IPS-15b (cell line): Measurements from ENCODE around the gene PRDM15.

Experiments used
- H3K27me3 ChIP-seq: one replicate; pipeline ENCODE4 v1.6.1; 2013; ENCODE audit warnings: low read length; ENCODE audit not compliant: control insufficient read depth, insufficient read depth
- H3K36me3 ChIP-seq: one replicate; pipeline ENCODE4 v1.6.1; 2013; ENCODE audit warnings: low read length; ENCODE audit not compliant: control insufficient read depth, insufficient read depth
- H3K4me1 ChIP-seq: one replicate; pipeline ENCODE4 v1.6.1; 2013; ENCODE audit warnings: mild to moderate bottlenecking, low read length; ENCODE audit not compliant: control insufficient read depth, insufficient read depth
- H3K4me3 ChIP-seq: one replicate; pipeline ENCODE4 v1.5.1; 2013; ENCODE audit warnings: low read depth, low read length
- H3K9ac ChIP-seq: one replicate; pipeline ENCODE4 v1.6.1; 2013; ENCODE audit warnings: low read depth, mild to moderate bottlenecking, low read length
- H3K9me3 ChIP-seq: one replicate; pipeline ENCODE4 v1.6.1; 2013; ENCODE audit warnings: mild to moderate bottlenecking, low read length; ENCODE audit not compliant: control insufficient read depth, insufficient read depth

PRDM15 gene

DNA sequence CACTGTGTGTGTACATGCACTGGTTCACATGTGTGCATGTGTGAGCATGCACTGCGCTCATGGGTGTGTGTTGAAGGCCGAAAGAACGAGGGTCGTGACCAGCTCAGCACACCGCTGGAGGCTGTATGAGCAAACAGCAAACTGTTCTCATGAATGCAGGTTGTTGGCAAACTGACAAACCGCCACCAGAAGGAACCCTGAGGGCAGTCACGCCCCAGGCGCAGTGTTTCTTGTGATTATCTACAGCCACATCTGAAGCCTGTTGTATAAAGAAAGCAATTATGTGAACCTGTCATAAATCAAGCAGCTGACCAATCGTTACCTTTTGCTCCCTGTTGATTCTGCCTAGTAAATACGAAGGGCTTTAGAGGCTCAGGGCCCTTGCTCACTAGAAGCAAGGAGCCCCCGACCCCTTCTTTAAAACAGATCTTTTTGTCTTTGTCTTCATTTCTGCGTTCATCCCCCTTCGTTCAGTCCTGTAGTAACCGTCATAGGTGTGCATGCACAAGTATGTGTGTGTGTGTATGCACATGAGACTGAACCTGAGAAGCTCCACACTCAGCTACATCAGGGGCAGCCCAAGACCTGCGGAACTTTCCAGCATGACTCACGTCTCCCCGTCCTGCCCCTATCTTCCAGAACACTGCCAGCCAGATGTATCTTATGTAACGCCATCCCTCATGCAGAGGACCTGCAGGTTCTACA, 95.5 kb downstream of the PRDM15 start:
- H3K9me3 ChIP-seq, result no peaks in the 10 kb centered on the region

DNA sequence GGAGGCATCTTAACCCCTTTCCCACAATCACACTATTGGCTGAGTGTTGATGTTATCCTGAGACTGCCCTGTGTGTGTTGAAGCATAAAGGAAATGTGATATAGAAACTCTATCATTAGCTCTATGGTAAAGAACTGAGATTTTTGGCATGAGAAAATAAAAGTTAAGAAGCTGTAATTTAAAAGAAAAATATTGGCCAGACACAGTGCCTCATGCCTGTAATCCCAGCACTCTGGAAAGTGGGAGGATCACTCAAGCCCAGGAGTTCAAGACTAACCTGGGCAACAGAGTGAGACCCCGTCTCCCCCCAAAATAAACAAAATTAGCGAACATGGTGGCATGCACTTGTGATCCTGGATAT, 98.1 kb downstream of the PRDM15 start:
- Histone ChIP-seq H3K36me3 (no peaks in the 10 kb centered on the region), H3K27me3 (peaks cover 7% of the 10 kb centered on the region), H3K4me3 (no peak overlapping the region), H3K9me3 (no peaks in the 10 kb centered on the region), H3K9ac (no peak overlapping the region), H3K4me1 (no peaks in the 10 kb centered on the region)

More for the DNA sequence above, 95.5 kb downstream of the PRDM15 start:
- Histone ChIP-seq H3K4me1 (no peaks in the 10 kb centered on the region), H3K9ac (no peak overlapping the region), H3K36me3 (no peaks in the 10 kb centered on the region), H3K27me3 (no peaks in the 10 kb centered on the region), H3K4me3 (no peak overlapping the region)

DNA sequence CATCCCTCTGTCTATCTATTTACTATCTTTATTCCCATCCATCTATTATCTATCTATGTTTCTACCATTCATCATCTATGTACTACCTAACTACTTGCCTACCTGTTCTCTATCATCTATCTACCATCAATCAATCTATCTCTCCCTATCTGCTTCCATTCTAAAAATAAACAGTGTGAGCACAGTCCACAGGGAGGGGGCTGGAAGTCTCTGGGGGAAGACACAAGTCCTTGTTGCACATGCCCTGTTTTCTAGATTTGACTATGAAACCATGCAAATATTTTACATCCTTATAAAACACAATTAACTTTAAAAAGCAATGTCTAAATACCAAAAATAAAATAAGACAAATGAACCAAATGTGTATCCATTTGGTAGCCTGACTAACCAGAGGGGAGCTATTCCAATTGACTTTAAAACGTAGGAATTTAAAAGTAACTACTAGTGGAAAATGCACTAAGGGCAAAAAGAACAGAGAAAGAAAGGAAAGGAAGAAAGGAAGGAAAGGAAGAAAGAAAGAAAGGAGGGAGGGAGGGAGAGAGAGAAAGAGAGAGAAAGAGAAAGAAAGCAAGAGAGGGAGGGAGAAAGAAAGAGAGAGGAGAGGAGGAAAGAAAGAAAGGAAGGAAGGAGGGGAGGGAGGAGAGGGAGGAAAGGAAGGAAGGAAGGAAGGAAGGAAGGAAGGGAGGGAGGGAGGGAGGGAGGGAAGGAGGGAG, 98.7 kb downstream of the PRDM15 start:
- H3K36me3 ChIP-seq, result no peaks in the 10 kb centered on the region
- no peaks in the 10 kb centered on the region for H3K4me1 ChIP-seq
- H3K4me3 ChIP-seq, result no peak overlapping the region
- peaks cover 9% of the 10 kb centered on the region for H3K27me3 ChIP-seq
- no peaks in the 10 kb centered on the region for H3K9me3 ChIP-seq
- H3K9ac ChIP-seq, result no peak overlapping the region

DNA sequence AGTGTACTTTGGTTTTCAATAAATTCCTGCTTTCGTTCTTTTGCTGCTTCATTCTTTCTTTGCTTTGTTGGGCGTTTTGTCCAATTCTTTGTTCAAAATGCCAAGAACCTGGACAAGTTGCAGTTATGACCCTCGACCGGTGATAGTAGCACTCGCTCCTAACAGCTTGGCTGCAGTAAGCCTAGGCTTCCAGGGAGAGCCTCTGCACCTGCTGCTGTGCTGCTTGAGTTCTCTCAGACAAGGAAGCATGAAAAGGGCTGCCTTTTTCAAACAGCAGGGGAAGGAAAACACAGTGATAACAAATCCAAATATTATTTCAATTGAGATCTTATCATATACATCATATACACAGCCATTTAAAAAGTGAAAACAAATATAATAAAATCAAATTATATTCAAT, 99.5 kb downstream of the PRDM15 start:
- Histone ChIP-seq H3K4me3 (peak overlapping the region; percentile 36), H3K9me3 (no peaks in the 10 kb centered on the region), H3K9ac (no peak overlapping the region), H3K4me1 (no peaks in the 10 kb centered on the region), H3K36me3 (no peaks in the 10 kb centered on the region), H3K27me3 (peaks cover 9% of the 10 kb centered on the region)

DNA sequence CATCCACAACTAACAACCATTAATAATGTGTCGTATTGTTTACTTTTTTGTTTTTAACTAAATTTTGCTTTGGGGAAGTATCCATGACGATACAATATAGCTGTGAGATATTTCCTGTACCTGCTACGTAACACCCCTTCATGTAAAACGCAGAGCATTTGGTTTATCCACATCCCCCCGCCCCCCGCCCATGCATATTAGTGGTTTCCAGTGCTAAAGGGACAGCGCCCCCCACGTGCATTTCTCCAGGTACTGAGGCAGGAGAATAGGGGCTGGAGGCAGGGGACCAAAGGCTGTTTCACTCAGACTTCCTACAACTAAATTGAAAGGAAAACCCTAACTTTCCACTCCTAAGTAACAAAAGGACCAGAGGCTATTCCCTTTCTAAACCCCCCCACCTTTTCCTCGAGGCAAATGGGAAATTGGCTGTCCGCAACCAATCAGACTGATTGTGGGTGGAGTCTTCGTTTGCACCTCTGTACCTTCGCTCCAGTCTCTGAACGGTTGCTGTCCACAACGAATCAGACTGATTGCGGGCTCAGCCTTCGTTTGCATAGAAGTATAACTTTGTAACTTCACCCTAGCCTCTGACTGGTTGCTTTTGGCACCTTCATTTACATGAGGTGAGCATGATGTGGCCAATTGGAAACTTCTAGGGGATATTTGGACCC, 100.1 kb downstream of the PRDM15 start:
- H3K9ac ChIP-seq, result no peak overlapping the region
- no peaks in the 10 kb centered on the region for H3K9me3 ChIP-seq
- H3K4me3 ChIP-seq, result peak overlapping the region; percentile 36
- no peaks in the 10 kb centered on the region for H3K36me3 ChIP-seq
- no peaks in the 10 kb centered on the region for H3K4me1 ChIP-seq
- H3K27me3 ChIP-seq, result peaks cover 9% of the 10 kb centered on the region

DNA sequence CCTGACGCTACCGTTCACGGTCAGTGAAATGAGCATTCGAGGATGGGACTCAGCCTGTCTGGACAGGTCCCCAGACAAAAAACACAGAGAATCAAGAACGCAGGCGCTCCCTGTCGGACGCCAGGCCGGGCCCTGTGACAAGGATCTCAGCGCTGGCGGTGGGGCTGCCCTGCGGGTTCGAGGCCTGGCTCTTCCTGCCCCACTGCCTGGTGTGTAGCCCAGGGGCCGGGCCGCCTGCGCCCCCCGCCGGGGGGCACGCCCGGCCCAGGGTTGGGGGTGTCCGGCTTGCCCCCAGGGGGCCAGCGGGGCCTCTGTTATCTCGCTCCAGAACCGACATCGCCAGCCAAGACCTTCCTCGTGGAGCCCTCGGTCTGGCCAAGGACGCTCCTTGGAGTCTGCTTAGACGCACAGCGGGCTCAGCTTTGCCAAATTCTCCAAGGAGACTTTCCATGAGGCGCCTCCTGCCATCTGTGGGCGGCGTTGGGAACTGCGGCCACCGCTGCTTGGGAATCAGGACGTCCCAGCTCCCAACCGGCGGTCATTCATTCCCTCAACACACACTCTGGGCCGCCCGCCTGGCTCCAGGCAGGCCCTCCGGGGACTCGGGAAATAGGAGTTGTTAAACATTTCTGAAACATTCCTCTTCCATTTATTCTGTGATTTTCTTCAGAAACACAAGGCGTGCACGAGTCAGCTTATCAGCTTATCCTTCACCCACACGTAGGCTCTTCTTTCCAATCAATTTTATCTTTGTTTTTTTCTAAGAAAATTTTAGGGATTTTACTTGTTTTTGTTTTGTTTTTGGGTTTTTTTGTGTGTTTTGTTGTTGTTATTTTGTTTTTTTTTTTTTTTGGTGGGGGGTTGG, 101.0 kb downstream of the PRDM15 start:
- Histone ChIP-seq H3K9me3 (no peaks in the 10 kb centered on the region), H3K4me1 (no peaks in the 10 kb centered on the region), H3K36me3 (no peaks in the 10 kb centered on the region), H3K9ac (no peak overlapping the region), H3K4me3 (peak overlapping the region; percentile 36), H3K27me3 (peaks cover 13% of the 10 kb centered on the region)

DNA sequence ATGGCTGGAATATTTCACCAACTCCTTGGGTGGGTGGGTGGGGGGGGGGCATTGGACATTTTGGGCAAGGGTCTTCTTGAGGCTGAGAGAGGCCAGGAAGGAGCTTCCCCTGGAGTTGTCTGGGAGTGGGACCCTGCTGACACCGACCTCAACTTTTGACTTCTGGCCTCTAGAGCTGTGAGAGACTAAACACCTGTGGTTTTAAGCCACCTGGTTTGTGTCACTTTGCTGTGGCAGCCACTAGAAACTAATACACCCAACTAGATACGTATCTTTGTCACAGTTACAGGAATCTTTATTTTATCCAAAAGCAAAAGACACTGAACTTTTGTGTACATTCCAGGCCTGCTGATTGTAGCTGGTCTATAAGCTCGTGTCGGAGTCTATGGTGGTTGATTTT, 102.4 kb downstream of the PRDM15 start:
- Histone ChIP-seq H3K9me3 (no peaks in the 10 kb centered on the region), H3K4me3 (no peak overlapping the region), H3K4me1 (peaks cover 3% of the 10 kb centered on the region), H3K9ac (no peak overlapping the region), H3K27me3 (peaks cover 19% of the 10 kb centered on the region), H3K36me3 (no peaks in the 10 kb centered on the region)

DNA sequence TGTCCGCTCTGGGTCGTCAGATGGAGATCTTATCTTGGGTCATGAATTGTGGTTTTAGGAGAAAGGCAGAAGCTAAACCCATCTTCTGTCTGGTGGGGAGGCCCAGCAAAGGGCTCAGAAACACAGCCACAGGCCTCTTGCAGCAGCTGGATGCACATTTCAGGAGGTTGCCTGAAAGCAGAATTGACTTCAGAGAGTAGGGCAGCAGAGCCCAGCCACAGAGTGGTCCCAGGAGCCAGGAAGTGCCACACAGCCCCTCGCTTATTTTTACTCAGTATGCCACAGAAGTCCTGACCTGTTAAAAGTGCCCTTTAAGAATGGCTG, 104.0 kb downstream of the PRDM15 start:
- H3K9me3 ChIP-seq, result no peaks in the 10 kb centered on the region
- H3K4me3 ChIP-seq, result no peak overlapping the region
- peaks cover 3% of the 10 kb centered on the region for H3K4me1 ChIP-seq
- H3K27me3 ChIP-seq, result peaks cover 35% of the 10 kb centered on the region
- no peaks in the 10 kb centered on the region for H3K36me3 ChIP-seq
- H3K9ac ChIP-seq, result no peak overlapping the region

DNA sequence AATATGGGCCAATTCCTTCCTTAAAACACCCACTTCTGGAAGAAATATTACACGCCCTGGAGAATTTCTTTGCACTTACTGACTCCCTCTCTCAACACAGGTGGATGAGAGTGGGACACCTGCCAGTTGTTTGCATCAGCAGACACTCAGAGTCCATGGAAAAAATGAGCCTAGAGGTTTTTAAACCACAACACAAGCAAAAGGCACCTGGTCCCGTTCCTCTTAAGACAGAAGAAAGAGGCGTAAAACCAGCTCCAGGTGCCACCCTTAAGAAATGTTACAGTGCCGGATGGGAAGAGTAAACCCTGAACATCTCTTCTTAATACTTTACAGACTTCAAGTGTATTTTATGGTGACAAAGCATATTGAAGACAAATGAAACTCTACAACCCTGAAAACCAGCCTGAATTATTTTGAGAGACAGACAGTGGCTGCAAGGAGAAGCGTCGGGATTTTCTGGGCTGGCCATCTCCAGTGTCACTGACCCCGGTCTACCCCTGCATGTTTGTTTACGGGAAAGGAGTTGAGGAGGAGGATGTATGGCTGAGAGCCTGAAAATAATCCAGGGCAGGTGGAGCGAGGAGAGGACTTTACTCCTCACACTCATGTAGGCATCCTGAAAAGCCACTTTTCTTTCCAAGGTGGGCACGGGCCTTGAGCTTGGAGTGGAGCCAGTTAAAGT, 104.5 kb downstream of the PRDM15 start:
- Histone ChIP-seq H3K4me3 (no peak overlapping the region), H3K4me1 (peaks cover 3% of the 10 kb centered on the region), H3K9me3 (no peaks in the 10 kb centered on the region), H3K27me3 (peaks cover 40% of the 10 kb centered on the region), H3K9ac (no peak overlapping the region), H3K36me3 (no peaks in the 10 kb centered on the region)

DNA sequence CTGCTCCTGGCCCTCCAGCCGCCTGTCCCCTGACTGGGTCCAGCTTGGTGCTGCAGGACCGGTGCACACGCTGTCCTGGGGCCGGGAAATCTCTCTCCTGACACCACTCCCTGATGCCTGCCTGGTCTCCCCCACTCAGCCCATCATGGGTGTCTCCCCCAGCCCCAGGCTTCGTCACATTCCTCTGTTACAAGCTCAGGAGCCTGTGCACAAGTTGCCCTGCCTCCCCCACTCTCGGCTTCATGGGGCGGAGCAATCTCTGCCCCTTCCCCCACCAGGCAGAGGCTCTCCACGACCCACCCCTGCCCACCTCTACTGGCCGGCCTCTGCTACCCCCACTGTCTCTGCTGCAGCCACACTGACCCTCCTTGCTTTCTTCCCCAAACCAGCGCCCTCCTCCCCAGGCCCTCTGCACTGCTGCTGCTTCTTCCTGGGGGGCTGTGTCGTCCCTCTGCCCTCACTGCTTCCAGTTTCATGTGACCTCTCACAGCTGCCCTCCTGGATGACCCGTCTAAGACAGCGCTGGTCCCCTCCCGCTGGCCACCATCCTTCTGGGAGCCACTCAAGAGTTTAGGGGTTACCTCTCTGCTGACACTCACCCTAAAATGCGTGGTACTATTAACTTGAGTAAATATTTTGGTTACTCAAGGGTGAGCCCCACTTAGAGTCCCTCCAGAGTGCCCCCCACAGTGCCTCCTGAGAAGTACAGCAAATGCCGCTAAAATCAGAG, 106.6 kb downstream of the PRDM15 start:
- Histone ChIP-seq H3K9me3 (no peaks in the 10 kb centered on the region), H3K4me1 (peaks cover 9% of the 10 kb centered on the region), H3K9ac (no peak overlapping the region), H3K4me3 (no peak overlapping the region), H3K36me3 (no peaks in the 10 kb centered on the region), H3K27me3 (peaks cover 57% of the 10 kb centered on the region)

DNA sequence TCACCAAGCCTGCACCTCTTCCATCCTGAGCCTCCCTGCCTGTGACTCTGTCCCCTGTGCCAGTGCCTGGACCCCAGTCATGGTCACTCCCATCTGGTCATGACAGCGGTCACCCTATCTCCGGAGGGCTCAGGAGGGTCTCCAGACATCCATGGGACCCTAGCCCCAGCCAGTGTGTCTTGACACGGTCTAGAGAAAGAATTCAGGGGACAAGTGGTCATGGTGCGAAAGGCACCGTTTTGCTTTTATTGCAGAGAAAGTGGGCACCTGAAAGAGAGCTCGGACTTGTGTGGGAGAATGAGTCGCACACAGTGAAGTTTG, 107.6 kb downstream of the PRDM15 start:
- no peaks in the 10 kb centered on the region for H3K36me3 ChIP-seq
- peaks cover 58% of the 10 kb centered on the region for H3K27me3 ChIP-seq
- H3K9ac ChIP-seq, result no peak overlapping the region
- H3K4me1 ChIP-seq, result peaks cover 9% of the 10 kb centered on the region
- no peak overlapping the region for H3K4me3 ChIP-seq
- no peaks in the 10 kb centered on the region for H3K9me3 ChIP-seq
